Small intestine (tissue), 16 donors: ENCODE measurements around the gene CD63. TPM values are rescaled to one million over a fixed set of nuclear protein-coding genes. Genes with fewer than 3 reads are reported as not detected.

ENCODE experiments used
- DNase-seq, 2 donors: peaks; one replicate each; pipeline versions ENCODE4 v3.0.0 to v3.0.0-alpha.2; 2013
- FAIRE-seq: peaks from 2 replicates; lab custom pipeline; 2012; peaks lifted over from hg19 to GRCh38; lab: Jason Lieb, UNC
- H3K27ac ChIP-seq, 3 donors: one replicate each; pipeline ENCODE4 v1.5.1; 2013; ENCODE audit warnings: low read length in 2 of 3, mild to moderate bottlenecking in 2 of 3, control low read depth in 1 of 3, inconsistent platforms in 1 of 3, low read depth in 1 of 3, moderate library complexity in 1 of 3
- H3K27me3 ChIP-seq, 3 donors: one replicate each; pipeline ENCODE4 v1.6.1; 2013; ENCODE audit warnings: low read length in 3 of 3, inconsistent platforms in 1 of 3; ENCODE audit not compliant: control insufficient read depth in 3 of 3, insufficient read depth in 3 of 3
- H3K36me3 ChIP-seq, 3 donors: one replicate each; pipeline ENCODE4 v1.6.1; 2013; ENCODE audit warnings: low read length in 3 of 3, inconsistent platforms in 1 of 3, low read depth in 1 of 3, mild to moderate bottlenecking in 1 of 3, moderate library complexity in 1 of 3; ENCODE audit not compliant: control insufficient read depth in 3 of 3, insufficient read depth in 2 of 3
- H3K4me1 ChIP-seq, 3 donors: one replicate each; pipeline ENCODE4 v1.6.1; 2013; ENCODE audit warnings: low read length in 2 of 3, inconsistent platforms in 1 of 3, low read depth in 1 of 3, mild to moderate bottlenecking in 1 of 3, moderate library complexity in 1 of 3; ENCODE audit not compliant: control insufficient read depth in 3 of 3, insufficient read depth in 2 of 3
- H3K4me3 ChIP-seq, 3 donors: one replicate each; pipeline ENCODE4 v1.5.1; 2013; ENCODE audit warnings: low read length in 3 of 3, control low read depth in 1 of 3, inconsistent platforms in 1 of 3, low read depth in 1 of 3, mild to moderate bottlenecking in 1 of 3, moderate library complexity in 1 of 3
- H3K9me3 ChIP-seq, 2 donors: one replicate each; pipeline ENCODE4 v1.6.1; 2013; ENCODE audit warnings: low read depth in 1 of 2, low read length in 1 of 2; ENCODE audit not compliant: control insufficient read depth in 2 of 2, insufficient read depth in 1 of 2
- WGBS, 3 donors: extraction: QIAGEN DNeasy Blood & Tissue Kit; methylation state at CpG; one replicate each; pipeline ENCODE4 v1.1.7; 2013; 5-methylcytosine and 5-hydroxymethylcytosine counted together
- long read RNA-seq, 10 donors: transcript quantifications; one replicate each; lab custom pipeline, GENCODE V29; 2026
- polyA plus RNA-seq, 4 donors: library from polyadenylated mRNA; stranded (reverse) in 3 of 4; unstranded in 1 of 4; fragments of 200-250 nt in 3 of 4; fragments of 120-200 nt in 1 of 4; gene quantifications; one replicate each; pipeline versions ENCODE4 v1.2.1 to v1.2.3, GENCODE V29; 2013
- donor health status: healthy with polysubstance abuse.
- donor health status: control.
- donor health status: control.
- donor health status: Bipolar disorder and iron deficiency.
- donor health status: healthy.

Gene CD63
- polyA plus RNA-seq, result 1,000 to 10,000 TPM in 1 of 4 donors, 100 to 1,000 TPM in 3; 561 to 1,127 (median 702) TPM
- long read RNA-seq, donor 1, transcript CD63-201 (8 exons, 1,070 nt), result major isoform, 849 of 1,365 reads
- long read RNA-seq, donor 1, transcript CD63-214 (7 exons, 949 nt), result minor isoform, 119 of 1,365 reads
- long read RNA-seq, donor 1, transcript CD63-206 (5 exons, 648 nt), result minor isoform, 54 of 1,365 reads
- long read RNA-seq, donor 1, transcript CD63-216 (2 exons, 230 nt), result minor isoform, 80 of 1,365 reads
- long read RNA-seq, donor 1, partial matches to known transcripts, result 192 of 1,365 reads
- long read RNA-seq, donor 1, other reads (novel, unspliced or antisense), result 13 of 1,365 reads
- long read RNA-seq, donor 2, transcript CD63-214 (7 exons, 949 nt), result minor isoform, 26 of 304 reads
- long read RNA-seq, donor 2, transcript CD63-216 (2 exons, 230 nt), result minor isoform, 21 of 304 reads
- long read RNA-seq, donor 2, transcript CD63-201 (8 exons, 1,070 nt), result major isoform, 210 of 304 reads
- long read RNA-seq, donor 2, transcript CD63-206 (5 exons, 648 nt), result minor isoform, 12 of 304 reads
- long read RNA-seq, donor 2, partial matches to known transcripts, result 26 of 304 reads
- long read RNA-seq, donor 2, other reads (novel, unspliced or antisense), result 0 of 304 reads
- long read RNA-seq, donor 3, transcript CD63-205 (3 exons, 499 nt), result minor isoform, 41 of 534 reads
- long read RNA-seq, donor 3, transcript CD63-201 (8 exons, 1,070 nt), result major isoform, 240 of 534 reads
- long read RNA-seq, donor 3, transcript CD63-216 (2 exons, 230 nt), result minor isoform, 39 of 534 reads
- long read RNA-seq, donor 3, transcript CD63-206 (5 exons, 648 nt), result minor isoform, 48 of 534 reads
- long read RNA-seq, donor 3, partial matches to known transcripts, result 128 of 534 reads
- long read RNA-seq, donor 3, other reads (novel, unspliced or antisense), result 0 of 534 reads
- long read RNA-seq, donor 4, partial matches to known transcripts, result 0 of 10 reads
- long read RNA-seq, donor 4, other reads (novel, unspliced or antisense), result 0 of 10 reads
- long read RNA-seq, donor 5, transcript CD63-205 (3 exons, 499 nt), result minor isoform, 25 of 256 reads
- long read RNA-seq, donor 5, transcript CD63-201 (8 exons, 1,070 nt), result major isoform, 106 of 256 reads
- long read RNA-seq, donor 5, transcript CD63-206 (5 exons, 648 nt), result minor isoform, 19 of 256 reads
- long read RNA-seq, donor 5, transcript CD63-216 (2 exons, 230 nt), result minor isoform, 20 of 256 reads
- long read RNA-seq, donor 5, partial matches to known transcripts, result 67 of 256 reads
- long read RNA-seq, donor 5, other reads (novel, unspliced or antisense), result 0 of 256 reads
- long read RNA-seq, donor 6, transcript CD63-206 (5 exons, 648 nt), result minor isoform, 32 of 490 reads
- long read RNA-seq, donor 6, transcript CD63-201 (8 exons, 1,070 nt), result major isoform, 288 of 490 reads
- long read RNA-seq, donor 6, transcript CD63-214 (7 exons, 949 nt), result minor isoform, 33 of 490 reads
- long read RNA-seq, donor 6, transcript CD63-216 (2 exons, 230 nt), result minor isoform, 34 of 490 reads
- long read RNA-seq, donor 6, partial matches to known transcripts, result 83 of 490 reads
- long read RNA-seq, donor 6, other reads (novel, unspliced or antisense), result 0 of 490 reads
- long read RNA-seq, donor 7, result 0 reads
- long read RNA-seq, donor 8, transcript CD63-201 (8 exons, 1,070 nt), result major isoform, 49 of 60 reads
- long read RNA-seq, donor 8, partial matches to known transcripts, result 0 of 60 reads
- long read RNA-seq, donor 8, other reads (novel, unspliced or antisense), result 0 of 60 reads
- long read RNA-seq, donor 9, transcript CD63-216 (2 exons, 230 nt), result minor isoform, 7 of 139 reads
- long read RNA-seq, donor 9, transcript CD63-201 (8 exons, 1,070 nt), result major isoform, 101 of 139 reads
- long read RNA-seq, donor 9, transcript CD63-206 (5 exons, 648 nt), result minor isoform, 6 of 139 reads
- long read RNA-seq, donor 9, transcript CD63-214 (7 exons, 949 nt), result minor isoform, 9 of 139 reads
- long read RNA-seq, donor 9, partial matches to known transcripts, result 12 of 139 reads
- long read RNA-seq, donor 9, other reads (novel, unspliced or antisense), result 0 of 139 reads
- long read RNA-seq, donor 10, transcript CD63-205 (3 exons, 499 nt), result minor isoform, 28 of 673 reads
- long read RNA-seq, donor 10, transcript CD63-216 (2 exons, 230 nt), result minor isoform, 32 of 673 reads
- long read RNA-seq, donor 10, transcript CD63-214 (7 exons, 949 nt), result minor isoform, 48 of 673 reads
- long read RNA-seq, donor 10, transcript CD63-201 (8 exons, 1,070 nt), result major isoform, 403 of 673 reads
- long read RNA-seq, donor 10, partial matches to known transcripts, result 127 of 673 reads
- long read RNA-seq, donor 10, other reads (novel, unspliced or antisense), result 0 of 673 reads

GRCh38 chr12:55728939-55729818 is at the start of gene CD63:
Gene CD63, minus strand, starts transcription at chr12:55729009. Its CDS starts 668 bp downstream, at chr12:55728341.
- Histone ChIP-seq H3K27ac (peak within 1 kb of the TSS; percentile 94 to 97 (median 97)), H3K4me3 (peak within 1 kb of the TSS; percentile 74 to 96 (median 89)), H3K36me3 (peaks cover 5 to 41% (median 14%) of the 10 kb centered on the region in 3 donors), H3K4me1 (peaks cover 2 to 50% (median 11%) of the 10 kb centered on the region in 3 donors), H3K27me3 (no peaks in the 10 kb centered on the region), H3K9me3 (no peaks in the 10 kb centered on the region)
- DNase-seq, result peak; percentile 91 to 95
- FAIRE-seq, result no peak
- 0 to 1% (median 0%) methylated on average over 48 to 61 of the region's 61 CpGs for WGBS, 3 donors

- H3K36me3 ChIP-seq, result peaks cover 0 to 50% (median 8%) of the 10 kb centered on the region in 3 donors
- H3K9me3 ChIP-seq, result no peaks in the 10 kb centered on the region
- H3K4me3 ChIP-seq, result no peak overlapping the region
- no peak overlapping the region for H3K27ac ChIP-seq
- FAIRE-seq, result no peak
- no peaks in the 10 kb centered on the region for H3K4me1 ChIP-seq
- no peaks in the 10 kb centered on the region for H3K27me3 ChIP-seq
- 94 to 98% (median 96%) methylated on average over 3 of the region's 3 CpGs for WGBS, 3 donors
- DNase-seq, result no peak
These were observed 49.0 kb upstream of the CD63 start for GRCh38 chr12:55777856-55778255.

GRCh38 chr12:55771736-55772135 is 42.9 kb upstream of the CD63 start:
- Histone ChIP-seq H3K27me3 (no peaks in the 10 kb centered on the region), H3K36me3 (peaks cover 6 to 46% (median 7%) of the 10 kb centered on the region in 3 donors), H3K9me3 (no peaks in the 10 kb centered on the region), H3K4me1 (no peaks in the 10 kb centered on the region), H3K27ac (no peak overlapping the region), H3K4me3 (no peak overlapping the region)
- 78 to 93% (median 89%) methylated on average over 6 of the region's 6 CpGs for WGBS, 3 donors
- DNase-seq (no peak), FAIRE-seq (no peak)

- no peaks in the 10 kb centered on the region for H3K27me3 ChIP-seq
- no peak for FAIRE-seq
- no peak overlapping the region for H3K27ac ChIP-seq
- no peak overlapping the region for H3K4me3 ChIP-seq
- WGBS, 3 donors, result 89 to 96% (median 94%) methylated on average over 4 of the region's 4 CpGs
- H3K9me3 ChIP-seq, result no peaks in the 10 kb centered on the region
- no peak for DNase-seq
- peaks cover 4 to 43% (median 9%) of the 10 kb centered on the region in 3 donors for H3K36me3 ChIP-seq
- H3K4me1 ChIP-seq, result no peaks in the 10 kb centered on the region
These were observed 38.3 kb upstream of the CD63 start for GRCh38 chr12:55767156-55767555.

- FAIRE-seq (no peak), DNase-seq (no peak)
- 85 to 96% (median 92%) methylated on average over 5 of the region's 5 CpGs for WGBS, 3 donors
These were observed 37.0 kb upstream of the CD63 start for GRCh38 chr12:55765736-55766290.

GRCh38 chr12:55762646-55763045 is 33.8 kb upstream of the CD63 start:
- Histone ChIP-seq H3K36me3 (peaks cover under 1 to 58% (median 17%) of the 10 kb centered on the region in 3 donors), H3K27ac (no peak overlapping the region), H3K27me3 (no peaks in the 10 kb centered on the region), H3K9me3 (no peaks in the 10 kb centered on the region), H3K4me3 (no peak overlapping the region), H3K4me1 (no peaks in the 10 kb centered on the region)
- FAIRE-seq, result no peak
- DNase-seq, result no peak

More at GRCh38 chr12:55765736-55766290, 37.0 kb upstream of the CD63 start:
- H3K4me1 ChIP-seq, result no peaks in the 10 kb centered on the region
- no peak overlapping the region for H3K27ac ChIP-seq
- H3K4me3 ChIP-seq, result no peak overlapping the region
- no peaks in the 10 kb centered on the region for H3K27me3 ChIP-seq
- H3K36me3 ChIP-seq, result peaks cover 0 to 44% (median 6%) of the 10 kb centered on the region in 3 donors
- no peaks in the 10 kb centered on the region for H3K9me3 ChIP-seq
